Activated CD4-positive, alpha-beta memory T cell treated with anti-CD3 and anti-CD28 coated beads for 36 hours (primary cell): ENCODE measurements around the gene DPH1. TPM values are rescaled to one million over a fixed set of nuclear protein-coding genes. Genes with fewer than 3 reads are reported as not detected.

ENCODE experiments used
- CTCF ChIA-PET: fragments of 350-600 bp; sonication (Branson Sonifier 250); formaldehyde crosslinking; loops from one replicate; lab custom pipeline; 2021; ENCODE audit warnings: antibody characterized with exemption, inconsistent platforms; lab: Charles Lee
- POLR2A ChIA-PET: fragments of 350-600 bp; sonication (Branson Sonifier 250); formaldehyde crosslinking; loops from one replicate; lab custom pipeline; 2021; ENCODE audit warnings: antibody characterized with exemption; lab: Charles Lee
- DNase-seq: peaks from one replicate; pipeline ENCODE4 v3.0.0-alpha.2; 2020
- H3K27ac Mint-ChIP-seq: one replicate; pipeline ENCODE4 v1.8.0; 2021; ENCODE audit warnings: mixed read lengths
- H3K27me3 Mint-ChIP-seq: one replicate; pipeline ENCODE4 v1.8.0; 2021; ENCODE audit warnings: mixed read lengths
- H3K36me3 Mint-ChIP-seq: one replicate; pipeline ENCODE4 v1.8.0; 2021; ENCODE audit warnings: mixed read lengths
- H3K4me1 Mint-ChIP-seq: one replicate; pipeline ENCODE4 v1.8.0; 2021; ENCODE audit warnings: low read depth, mixed read lengths
- H3K4me3 Mint-ChIP-seq: one replicate; pipeline ENCODE4 v1.8.0; 2021; ENCODE audit warnings: mild to moderate bottlenecking, mixed read lengths
- H3K9me3 Mint-ChIP-seq: one replicate; pipeline ENCODE4 v1.8.0; 2021; ENCODE audit warnings: mixed read lengths
- intact Hi-C: fragments of 100-400 bp; cut with micrococcal nuclease; formaldehyde crosslinking; loops from one replicate; pipeline ENCODE4 v1.15.1; 2023
- total RNA-seq, 2 experiments: library from RNA; stranded (reverse); gene quantifications; one replicate each; pipeline ENCODE4 v1.2.3, GENCODE V29; 2021

DPH1 gene
- total RNA-seq, 2 experiments from 2014 or later = 29.4 to 31.1 TPM

DNA sequence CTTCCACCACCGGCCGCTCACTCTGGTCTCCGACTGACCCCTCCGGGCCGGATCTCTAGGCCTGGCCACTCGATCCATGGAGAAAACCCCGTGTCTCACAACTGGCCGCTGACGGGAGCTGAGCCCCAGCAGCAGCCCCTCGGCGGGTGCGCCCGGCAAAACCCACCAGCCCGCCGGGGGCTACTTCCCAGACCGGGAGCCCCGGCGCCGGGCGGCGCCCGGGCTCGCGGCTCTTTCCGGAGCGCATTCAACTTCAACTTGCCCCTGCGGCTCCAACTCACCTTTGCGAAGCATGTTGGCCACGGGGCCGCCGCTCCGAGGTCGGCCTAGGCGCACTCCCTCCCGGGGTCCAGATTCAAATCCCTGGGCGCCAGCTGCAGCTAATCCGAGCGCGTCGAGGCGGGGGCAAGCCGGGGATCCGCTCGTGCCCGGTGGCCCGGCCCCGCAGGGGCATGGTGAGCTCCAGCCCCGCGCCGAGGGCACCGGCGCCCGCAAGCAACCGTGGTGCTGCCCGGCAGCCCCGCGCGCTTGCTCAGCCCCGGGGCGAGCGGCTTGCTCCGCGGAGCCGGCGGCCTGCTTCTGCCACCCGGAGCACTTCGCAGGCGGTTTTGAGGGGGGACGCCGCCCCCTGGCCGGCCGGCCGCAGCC is 5.3 kb upstream of the DPH1 start:
- peak; percentile 17 for DNase-seq
- Mint-ChIP-seq H3K27me3 (peaks cover 31% of the 10 kb centered on the region), H3K36me3 (no peaks in the 10 kb centered on the region), H3K9me3 (no peaks in the 10 kb centered on the region), H3K4me1 (peaks cover 9% of the 10 kb centered on the region), H3K4me3 (peak overlapping the region; percentile 32), H3K27ac (no peak overlapping the region)
- CTCF ChIA-PET = interaction anchor here (0.7 to 3.6 kb wide), 7 partner anchors 20 to 303 kb away, joined by 3 to 23 read pairs (median 9); partner anchors contain the start of gene HIC1
- intact Hi-C loops = no loop called here
- POLR2A ChIA-PET = interaction anchor here (0.5 to 0.6 kb wide), 3 partner anchors 302 to 309 kb away, joined by 3 read pairs; no protein-coding TSS in a partner anchor

DNA sequence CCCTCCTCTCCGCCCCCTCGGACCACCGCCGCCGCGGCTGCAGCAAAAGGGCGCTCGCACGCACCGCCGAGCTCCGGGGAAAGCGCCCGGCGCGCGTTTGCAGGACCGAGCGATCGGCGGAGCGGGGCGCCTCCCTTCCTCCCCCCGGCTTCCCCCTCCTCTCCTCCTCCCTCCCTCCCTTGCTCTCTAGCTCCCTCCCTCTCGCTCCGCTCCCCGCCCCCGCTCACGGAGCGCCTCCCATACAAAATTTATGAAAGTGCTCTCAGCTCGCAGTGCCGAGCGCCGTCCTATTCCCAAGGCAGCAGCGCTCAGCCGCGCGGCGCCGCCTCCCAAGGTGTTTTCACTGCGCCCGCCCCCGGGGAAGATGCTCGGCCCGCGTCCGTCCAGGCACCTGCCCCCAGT is 4.7 kb upstream of the DPH1 start, which contains the start of gene RTN4RL1:
Gene RTN4RL1 (minus strand): TSS at position 115 of the 402 bp plus-strand sequence. CDS start 469 bp downstream, outside the sequence.
- peak; percentile 77 for DNase-seq
- no peaks in the 10 kb centered on the region for H3K9me3 Mint-ChIP-seq
- CTCF ChIA-PET = interaction anchor here (0.6 to 3.6 kb wide), 10 partner anchors 20 to 376 kb away, joined by 3 to 23 read pairs (median 5); partner anchors contain the start of genes HIC1 and RILP
- no peaks in the 10 kb centered on the region for H3K36me3 Mint-ChIP-seq
- intact Hi-C loops = no loop called here
- no peak within 1 kb of the TSS for H3K27ac Mint-ChIP-seq
- POLR2A ChIA-PET = interaction anchor here (0.5 to 0.6 kb wide), 3 partner anchors 302 to 310 kb away, joined by 3 read pairs; no protein-coding TSS in a partner anchor
- H3K27me3 Mint-ChIP-seq = peaks cover 31% of the 10 kb centered on the region
- peak within 1 kb of the TSS; percentile 66 for H3K4me3 Mint-ChIP-seq
- peaks cover 9% of the 10 kb centered on the region for H3K4me1 Mint-ChIP-seq

GRCh38 chr17:2025622-2026309 is 4.2 kb upstream of the DPH1 start:
- Mint-ChIP-seq H3K27me3 (peaks cover 31% of the 10 kb centered on the region), H3K9me3 (no peaks in the 10 kb centered on the region), H3K4me3 (peak overlapping the region; percentile 66), H3K36me3 (no peaks in the 10 kb centered on the region), H3K27ac (no peak overlapping the region), H3K4me1 (peaks cover 12% of the 10 kb centered on the region)
- intact Hi-C loops = no loop called here
- ChIA-PET CTCF (interaction anchor here (0.6 to 3.6 kb wide), 13 partner anchors 29 to 390 kb away, joined by 3 to 23 read pairs (median 4); partner anchors contain the start of genes HIC1 and RILP), POLR2A (no interaction called here)
- peak; percentile 58 for DNase-seq

- H3K4me3 Mint-ChIP-seq = no peak overlapping the region
- ChIA-PET POLR2A (no interaction called here), CTCF (interaction anchor here (1.1 kb wide), 1 partner anchor 119 kb away, joined by 3 read pairs; no protein-coding TSS in a partner anchor)
- peak; percentile 14 for DNase-seq
- H3K9me3 Mint-ChIP-seq = no peaks in the 10 kb centered on the region
- intact Hi-C loops = no loop called here
- H3K27ac Mint-ChIP-seq = no peak overlapping the region
- peaks cover 29% of the 10 kb centered on the region for H3K27me3 Mint-ChIP-seq
- peaks cover 19% of the 10 kb centered on the region for H3K4me1 Mint-ChIP-seq
- no peaks in the 10 kb centered on the region for H3K36me3 Mint-ChIP-seq
Observed at GRCh38 chr17:2027528-2028233, 2.3 kb upstream of the DPH1 start.

DNA sequence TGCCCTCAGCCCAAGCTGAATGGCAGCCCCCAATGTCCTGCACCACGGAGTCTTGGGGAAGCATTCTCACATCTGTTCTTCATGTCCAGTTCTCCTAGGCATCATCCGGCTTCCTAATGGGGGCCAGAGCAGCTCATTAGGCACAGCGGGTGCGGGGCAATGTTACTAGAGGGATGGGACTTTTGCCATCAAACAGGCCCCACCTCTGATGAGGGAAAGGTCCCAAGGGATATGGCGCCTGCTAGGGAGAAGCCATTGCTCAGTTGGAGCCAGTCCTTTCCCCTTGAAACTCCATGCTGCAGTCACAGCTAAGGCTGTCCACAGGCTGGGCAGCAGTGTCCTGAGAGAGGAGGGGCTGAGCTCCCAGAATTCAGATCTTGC is 1.7 kb upstream of the DPH1 start:
- Mint-ChIP-seq H3K4me1 (peaks cover 19% of the 10 kb centered on the region), H3K4me3 (no peak overlapping the region), H3K27ac (no peak overlapping the region), H3K36me3 (no peaks in the 10 kb centered on the region), H3K9me3 (no peaks in the 10 kb centered on the region), H3K27me3 (peaks cover 26% of the 10 kb centered on the region)
- ChIA-PET POLR2A (no interaction called here), CTCF (interaction anchor here (0.8 to 1.1 kb wide), 2 partner anchors 27 to 216 kb away, joined by 3 to 5 read pairs; no protein-coding TSS in a partner anchor)
- DNase-seq = no peak
- intact Hi-C loops = no loop called here

GRCh38 chr17:2028737-2029136 is 1.2 kb upstream of the DPH1 start:
- intact Hi-C loops = no loop called here
- Mint-ChIP-seq H3K27ac (no peak overlapping the region), H3K27me3 (peaks cover 24% of the 10 kb centered on the region), H3K4me1 (peaks cover 16% of the 10 kb centered on the region), H3K4me3 (no peak overlapping the region), H3K36me3 (no peaks in the 10 kb centered on the region), H3K9me3 (no peaks in the 10 kb centered on the region)
- CTCF ChIA-PET = interaction anchor here (0.6 to 1.8 kb wide), 4 partner anchors 26 to 312 kb away, joined by 3 to 5 read pairs (median 4); partner anchors contain the start of gene HIC1
- POLR2A ChIA-PET = no interaction called here
- no peak for DNase-seq

GRCh38 chr17:2030779-2031163 is 818 bp downstream of the DPH1 start:
- intact Hi-C loops = loop anchor here (1.0 to 10.0 kb wide), 4 partner anchors 11 to 386 kb away; partner anchors contain the start of genes RILP and SCARF1
- POLR2A ChIA-PET = no interaction called here
- no peak for DNase-seq
- Mint-ChIP-seq H3K27ac (peak overlapping the region; percentile 67), H3K9me3 (no peaks in the 10 kb centered on the region), H3K4me3 (peak overlapping the region; percentile 95), H3K36me3 (no peaks in the 10 kb centered on the region), H3K4me1 (peaks cover 13% of the 10 kb centered on the region), H3K27me3 (peaks cover 18% of the 10 kb centered on the region)
- CTCF ChIA-PET = interaction anchor here (1.3 kb wide), 1 partner anchor 160 kb away, joined by 3 read pairs; no protein-coding TSS in a partner anchor

DNA sequence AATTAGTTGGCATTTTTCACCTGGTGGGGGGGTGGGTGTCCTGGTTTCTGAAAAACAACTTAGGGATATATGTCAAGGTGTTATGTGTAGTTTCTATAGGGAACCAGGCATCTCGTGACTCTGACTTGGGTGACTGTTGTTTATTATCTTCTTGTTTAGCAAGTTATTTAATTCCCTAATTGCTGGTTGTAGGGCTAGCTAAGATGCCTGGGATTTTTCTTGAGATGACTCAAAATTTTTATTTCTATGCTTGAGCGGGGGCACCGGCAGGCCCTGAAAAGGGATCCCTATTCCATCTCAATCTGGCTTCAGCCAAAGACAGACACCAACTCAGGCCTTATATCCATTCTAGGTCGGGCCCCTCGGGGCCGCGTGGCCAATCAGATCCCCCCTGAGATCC is 3.2 kb downstream of the DPH1 start:
- H3K4me1 Mint-ChIP-seq = peaks cover 10% of the 10 kb centered on the region
- no peaks in the 10 kb centered on the region for H3K9me3 Mint-ChIP-seq
- no peak overlapping the region for H3K4me3 Mint-ChIP-seq
- POLR2A ChIA-PET = no interaction called here
- CTCF ChIA-PET = no interaction called here
- intact Hi-C loops = loop anchor here (10.0 kb wide), 2 partner anchors 158 to 388 kb away; partner anchors contain the start of genes RILP and SCARF1
- peaks cover 6% of the 10 kb centered on the region for H3K36me3 Mint-ChIP-seq
- DNase-seq = no peak
- no peak overlapping the region for H3K27ac Mint-ChIP-seq
- H3K27me3 Mint-ChIP-seq = peaks cover 3% of the 10 kb centered on the region

- CTCF ChIA-PET = interaction anchor here (0.6 kb wide), 1 partner anchor 313 kb away, joined by 3 read pairs; no protein-coding TSS in a partner anchor
- Mint-ChIP-seq H3K27me3 (no peaks in the 10 kb centered on the region), H3K9me3 (no peaks in the 10 kb centered on the region), H3K4me1 (peaks cover 10% of the 10 kb centered on the region), H3K36me3 (peaks cover 6% of the 10 kb centered on the region), H3K27ac (no peak overlapping the region), H3K4me3 (no peak overlapping the region)
- POLR2A ChIA-PET = no interaction called here
- no peak for DNase-seq
- intact Hi-C loops = loop anchor here (10.0 kb wide), 2 partner anchors 159 to 389 kb away; partner anchors contain the start of genes RILP and SCARF1
Observed at GRCh38 chr17:2034157-2034556, 4.2 kb downstream of the DPH1 start.

- no peak overlapping the region for H3K27ac Mint-ChIP-seq
- H3K36me3 Mint-ChIP-seq = peaks cover 6% of the 10 kb centered on the region
- H3K4me1 Mint-ChIP-seq = peaks cover 10% of the 10 kb centered on the region
- H3K4me3 Mint-ChIP-seq = no peak overlapping the region
- no peaks in the 10 kb centered on the region for H3K27me3 Mint-ChIP-seq
- no peaks in the 10 kb centered on the region for H3K9me3 Mint-ChIP-seq
- no peak for DNase-seq
- CTCF ChIA-PET = interaction anchor here (0.6 kb wide), 1 partner anchor 368 kb away, joined by 3 read pairs; no protein-coding TSS in a partner anchor
- POLR2A ChIA-PET = no interaction called here
- intact Hi-C loops = loop anchor here (10.0 kb wide), 2 partner anchors 160 to 390 kb away; partner anchors contain the start of genes RILP and SCARF1
Observed at GRCh38 chr17:2034806-2035540, 5.0 kb downstream of the DPH1 start.
